MCF 10A (cell line): ENCODE data around the gene SMURF1. TPM values are rescaled to one million over a fixed set of nuclear protein-coding genes. Genes with fewer than 3 reads are reported as not detected.

ENCODE experiments used
- BruUV-seq: library from RNA; stranded (reverse); fragments of 400-500 nt; replicated peaks from 2 replicates; lab custom pipeline; 2021; lab: Mats Ljungman, UMichigan
- CTCF ChIA-PET: fragments of 300-600 bp; sonication (Branson Sonifier 250); formaldehyde crosslinking; extraction: SDS; loops from one replicate; lab custom pipeline; 2021; ENCODE audit warnings: antibody characterized with exemption, inconsistent platforms; lab: Yijun Ruan, JAX
- POLR2A ChIA-PET: fragments of 300-600, 350-650 bp; sonication (Branson Sonifier 250); formaldehyde crosslinking; extraction: SDS; loops from one replicate; lab custom pipeline; 2020; ENCODE audit warnings: antibody characterized with exemption, inconsistent platforms; lab: Yijun Ruan, JAX
- DNase-seq: peaks from one replicate; pipeline ENCODE4 v3.0.0-alpha.2; 2018; ENCODE audit not compliant: unreplicated experiment
- H3K27ac Mint-ChIP-seq: one replicate; pipeline ENCODE4 v1.8.0; 2022; ENCODE audit warnings: mild to moderate bottlenecking, low read depth, mixed read lengths; ENCODE audit not compliant: unreplicated experiment
- H3K27me3 Mint-ChIP-seq: one replicate; pipeline ENCODE4 v1.8.0; 2022; ENCODE audit warnings: mixed read lengths; ENCODE audit not compliant: insufficient read depth, unreplicated experiment
- H3K36me3 Mint-ChIP-seq: one replicate; pipeline ENCODE4 v1.8.0; 2022; ENCODE audit warnings: mild to moderate bottlenecking, moderate library complexity, mixed read lengths; ENCODE audit not compliant: insufficient read depth, unreplicated experiment
- H3K4me1 Mint-ChIP-seq: one replicate; pipeline ENCODE4 v1.8.0; 2022; ENCODE audit warnings: mixed read lengths; ENCODE audit not compliant: insufficient read depth, unreplicated experiment
- H3K4me3 Mint-ChIP-seq: one replicate; pipeline ENCODE4 v1.8.0; 2022; ENCODE audit warnings: mild to moderate bottlenecking, moderate library complexity, mixed read lengths; ENCODE audit not compliant: unreplicated experiment
- H3K9me3 Mint-ChIP-seq: one replicate; pipeline ENCODE4 v1.8.0; 2022; ENCODE audit warnings: mixed read lengths; ENCODE audit not compliant: unreplicated experiment
- CTCF ChIP-seq: fragments of 200-600 bp; IDR thresholded peaks from one replicate; pipeline ENCODE4 v1.8.0; 2022; ENCODE audit warnings: antibody characterized with exemption, mild to moderate bottlenecking; ENCODE audit not compliant: unreplicated experiment
- intact Hi-C: fragments of 100-400 bp; cut with micrococcal nuclease; formaldehyde crosslinking; loops from 2 replicates; pipeline ENCODE4 v1.14.1; 2022
- total RNA-seq: library from RNA; stranded (reverse); gene quantifications from 2 replicates; pipeline ENCODE4 v1.2.3, GENCODE V29; 2022

SMURF1 gene
- total RNA-seq, 1 experiment from 2014 or later: 19.9 TPM

GRCh38 chr7:99086944-99087343 lies 57.0 kb downstream of the SMURF1 start:
- CTCF ChIA-PET: interaction anchor here (0.8 kb wide), 1 partner anchor 46 kb away, joined by 3 read pairs; no protein-coding TSS in a partner anchor

GRCh38 chr7:99086532-99086931 lies 57.4 kb downstream of the SMURF1 start:
- no peak for TF ChIP-seq CTCF
- peaks cover 14% of the 10 kb centered on the region for H3K4me1 Mint-ChIP-seq
- H3K36me3 Mint-ChIP-seq: peaks cover 24% of the 10 kb centered on the region
- no peaks in the 10 kb centered on the region for H3K27me3 Mint-ChIP-seq
- BruUV-seq: no TSS peak
- no peaks in the 10 kb centered on the region for H3K9me3 Mint-ChIP-seq
- DNase-seq: no peak
- H3K27ac Mint-ChIP-seq: no peak overlapping the region
- ChIA-PET CTCF (interaction anchor here (0.8 kb wide), 1 partner anchor 45 kb away, joined by 3 read pairs; no protein-coding TSS in a partner anchor), POLR2A (no interaction called here)
- no peak overlapping the region for H3K4me3 Mint-ChIP-seq
- intact Hi-C loops: no loop called here

More at GRCh38 chr7:99086944-99087343, 57.0 kb downstream of the SMURF1 start:
- no peak overlapping the region for H3K27ac Mint-ChIP-seq
- H3K4me1 Mint-ChIP-seq: peaks cover 14% of the 10 kb centered on the region
- no TSS peak for BruUV-seq
- H3K27me3 Mint-ChIP-seq: no peaks in the 10 kb centered on the region
- H3K4me3 Mint-ChIP-seq: no peak overlapping the region
- intact Hi-C loops: no loop called here
- TF ChIP-seq CTCF: no peak
- H3K36me3 Mint-ChIP-seq: peaks cover 24% of the 10 kb centered on the region
- no peaks in the 10 kb centered on the region for H3K9me3 Mint-ChIP-seq
- DNase-seq: no peak
- POLR2A ChIA-PET: no interaction called here

DNA sequence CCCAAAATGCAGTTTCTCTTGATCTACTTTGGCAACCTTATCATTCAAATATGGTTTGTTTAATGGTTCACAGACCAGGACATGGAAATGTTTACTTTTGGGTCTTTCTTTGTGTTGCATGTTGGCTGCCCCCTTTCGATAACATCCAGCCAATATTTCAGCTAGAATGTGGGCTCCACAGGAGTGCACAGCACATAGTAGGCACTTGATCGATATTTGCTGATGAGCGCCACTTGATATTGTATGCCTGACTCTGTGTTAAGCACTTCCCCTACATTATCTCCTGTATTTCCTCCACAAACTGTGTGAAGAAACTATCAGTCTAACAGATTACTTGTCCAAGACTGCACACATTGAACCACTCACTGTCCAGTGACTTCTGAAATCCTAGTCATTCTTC lies 60.2 kb downstream of the SMURF1 start:
- no TSS peak for BruUV-seq
- Mint-ChIP-seq H3K4me1 (peaks cover 20% of the 10 kb centered on the region), H3K27ac (peak overlapping the region; percentile 67), H3K27me3 (no peaks in the 10 kb centered on the region), H3K36me3 (peaks cover 21% of the 10 kb centered on the region), H3K4me3 (no peak overlapping the region), H3K9me3 (no peaks in the 10 kb centered on the region)
- TF ChIP-seq CTCF: no peak
- CTCF ChIA-PET: interaction anchor here (1.7 kb wide), 1 partner anchor 230 kb away, joined by 5 read pairs; no protein-coding TSS in a partner anchor
- intact Hi-C loops: no loop called here
- POLR2A ChIA-PET: no interaction called here
- no peak for DNase-seq

GRCh38 chr7:99083068-99083651 lies 60.7 kb downstream of the SMURF1 start:
- ChIA-PET POLR2A (no interaction called here), CTCF (interaction anchor here (1.7 kb wide), 1 partner anchor 230 kb away, joined by 5 read pairs; no protein-coding TSS in a partner anchor)
- no peak for DNase-seq
- Mint-ChIP-seq H3K36me3 (peaks cover 16% of the 10 kb centered on the region), H3K4me3 (no peak overlapping the region), H3K27ac (no peak overlapping the region), H3K27me3 (no peaks in the 10 kb centered on the region), H3K9me3 (no peaks in the 10 kb centered on the region), H3K4me1 (peaks cover 22% of the 10 kb centered on the region)
- intact Hi-C loops: no loop called here
- no peak for TF ChIP-seq CTCF
- BruUV-seq: no TSS peak
